ENCODE results near the gene ANO8. TPM values are rescaled to one million over a fixed set of nuclear protein-coding genes. Genes with fewer than 3 reads are reported as not detected.

Gene ANO8
- total RNA-seq, 2 donors from 2014 or later, result 7.0 to 16.5 TPM

DNA sequence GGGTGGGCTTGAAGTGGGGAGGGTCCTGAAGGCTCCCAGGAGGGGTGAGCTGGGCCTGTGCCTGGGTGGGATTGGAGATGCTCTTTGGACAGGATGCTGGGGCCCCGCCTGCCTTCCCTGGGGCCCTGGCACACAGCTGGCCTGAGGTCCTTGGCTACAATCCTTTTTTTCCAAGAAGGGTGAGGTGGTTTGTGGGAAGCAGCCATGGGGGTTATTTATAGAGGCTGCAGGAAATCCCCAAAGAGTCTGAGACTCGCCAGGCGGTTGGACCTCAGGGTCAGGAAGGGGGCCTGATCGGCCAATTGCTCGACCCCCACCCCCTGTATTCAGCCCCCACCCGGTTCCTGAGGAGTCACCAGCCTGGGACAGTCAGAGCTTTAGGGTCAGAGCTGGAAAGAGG is 12.7 kb upstream of the ANO8 start:
- no peak for DNase-seq
- Histone ChIP-seq H3K4me3 (no peak overlapping the region), H3K9me3 (no peaks in the 10 kb centered on the region), H3K4me1 (no peaks in the 10 kb centered on the region), H3K27me3 (no peaks in the 10 kb centered on the region), H3K27ac (peak overlapping the region in 2 of 4 donors; percentile 21 to 32), H3K36me3 (replicated peaks in 1 of 2; ENCODE audit: insufficient read depth in 1 of 2, low read depth in 2 of 2) (no peaks in the 10 kb centered on the region)
- TF ChIP-seq CTCF (IDR thresholded peaks at IDR 0.05) (no peak), POLR2A (IDR thresholded peaks at IDR 0.05) (no peak)
- ATAC-seq, result no peak
- intact Hi-C loops (cut with DNase I), result no loop called here
- WGBS, 2 donors, result 21 to 100% methylated on average over 1 to 6 of the region's 6 CpGs

GRCh38 chr19:17346109-17346671 is 11.5 kb upstream of the ANO8 start:
- peak; percentile 81 for ATAC-seq
- 5 to 12% methylated on average over 15 to 24 of the region's 24 CpGs for WGBS, 2 donors
- no peaks in the 10 kb centered on the region for H3K4me1 ChIP-seq

GRCh38 chr19:17341845-17342244 is 7.2 kb upstream of the ANO8 start:
- H3K36me3 ChIP-seq (replicated peaks in 1 of 2; ENCODE audit: insufficient read depth in 1 of 2, low read depth in 2 of 2), result no peaks in the 10 kb centered on the region
- no peak for ATAC-seq
- H3K27ac ChIP-seq, result no peak overlapping the region
- no peaks in the 10 kb centered on the region for H3K9me3 ChIP-seq
- 81 to 82% methylated on average over 7 of the region's 7 CpGs for WGBS, 2 donors
- H3K4me1 ChIP-seq, result peaks cover 12% of the 10 kb centered on the region
- no peaks in the 10 kb centered on the region for H3K27me3 ChIP-seq
- H3K4me3 ChIP-seq, result no peak overlapping the region
- intact Hi-C loops (cut with DNase I), result no loop called here
- TF ChIP-seq CTCF (IDR thresholded peaks at IDR 0.05), result no peak
- TF ChIP-seq POLR2A (IDR thresholded peaks at IDR 0.05), result no peak
- no peak for DNase-seq

More at GRCh38 chr19:17346109-17346671, 11.5 kb upstream of the ANO8 start:
- Histone ChIP-seq H3K36me3 (replicated peaks in 1 of 2; ENCODE audit: insufficient read depth in 1 of 2, low read depth in 2 of 2) (no peaks in the 10 kb centered on the region), H3K27me3 (no peaks in the 10 kb centered on the region), H3K27ac (peak overlapping the region in 1 of 4 donors; percentile 21), H3K9me3 (no peaks in the 10 kb centered on the region), H3K4me3 (no peak overlapping the region)
- peak; percentile 65 to 80 (median 70) for DNase-seq
- TF ChIP-seq POLR2A (IDR thresholded peaks at IDR 0.05) (no peak), CTCF (IDR thresholded peaks at IDR 0.05) (peak; percentile 77 to 93 (median 86))
- intact Hi-C loops (cut with DNase I), result no loop called here

- Histone ChIP-seq H3K4me3 (no peak overlapping the region), H3K36me3 (replicated peaks in 1 of 2; ENCODE audit: insufficient read depth in 1 of 2, low read depth in 2 of 2) (no peaks in the 10 kb centered on the region), H3K9me3 (no peaks in the 10 kb centered on the region), H3K27ac (no peak overlapping the region), H3K27me3 (no peaks in the 10 kb centered on the region), H3K4me1 (peaks cover 12% of the 10 kb centered on the region)
- WGBS, 2 donors, result 81 to 84% methylated on average over 4 to 12 of the region's 15 CpGs
- ATAC-seq (no peak), DNase-seq (no peak)
- intact Hi-C loops (cut with DNase I), result no loop called here
- no peak for TF ChIP-seq POLR2A (IDR thresholded peaks at IDR 0.05)
- TF ChIP-seq CTCF (IDR thresholded peaks at IDR 0.05), result no peak
These were observed 6.7 kb upstream of the ANO8 start for GRCh38 chr19:17341386-17341785.

- H3K27me3 ChIP-seq, result no peaks in the 10 kb centered on the region
- H3K36me3 ChIP-seq (replicated peaks in 1 of 2; ENCODE audit: insufficient read depth in 1 of 2, low read depth in 2 of 2), result no peaks in the 10 kb centered on the region
- no peak overlapping the region for H3K27ac ChIP-seq
- H3K9me3 ChIP-seq, result no peaks in the 10 kb centered on the region
- ATAC-seq, result no peak
- DNase-seq, result no peak
- intact Hi-C loops (cut with DNase I), result no loop called here
- H3K4me1 ChIP-seq, result peaks cover 16% of the 10 kb centered on the region
- 82 to 88% methylated on average over 7 to 17 of the region's 17 CpGs for WGBS, 2 donors
- TF ChIP-seq POLR2A (IDR thresholded peaks at IDR 0.05), result no peak
- TF ChIP-seq CTCF (IDR thresholded peaks at IDR 0.05), result no peak
- no peak overlapping the region for H3K4me3 ChIP-seq
These were observed 6.3 kb upstream of the ANO8 start for GRCh38 chr19:17340871-17341357.

Data from body of pancreas (tissue), 4 donors.